Adrenal gland (tissue), 19 donors: ENCODE data around the gene LTA4H. TPM values are rescaled to one million over a fixed set of nuclear protein-coding genes. Genes with fewer than 3 reads are reported as not detected.

Source experiments
- DNase-seq, 7 donors: peaks; one replicate each; pipeline ENCODE4 v3.0.0-alpha.2; 2019 to 2020
- H3K27ac ChIP-seq, 5 donors: fragments of 200-600 bp; sonication (generic) in 4 of 5; 1 replicate in 3 of 5; 2 replicates in 2 of 5; pipeline versions ENCODE4 v1.5.1 to v1.8.0; 2016 to 2020; ENCODE audit warnings: mild to moderate bottlenecking in 1 of 5
- H3K27me3 ChIP-seq: fragments of 200-600 bp; 2 replicates; pipeline ENCODE4 v1.8.0; 2021
- H3K36me3 ChIP-seq, 2 donors: fragments of 200-600 bp; replicated peaks in 1 of 2; 1 replicate in 1 of 2; 2 replicates in 1 of 2; pipeline versions ENCODE4 v1.5.1 to v1.8.0; 2018 to 2022
- H3K4me1 ChIP-seq, 2 donors: fragments of 200-600 bp; replicated peaks in 1 of 2; 1 replicate in 1 of 2; 2 replicates in 1 of 2; pipeline versions ENCODE4 v1.5.1 to v1.8.0; 2018 to 2021
- H3K4me3 ChIP-seq, 4 donors: fragments of 200-600 bp; sonication (generic) in 3 of 4; one replicate each; pipeline ENCODE4 v1.5.1; 2016 to 2018
- H3K9me3 ChIP-seq, 3 donors: fragments of 200-600 bp; sonication (generic) in 1 of 3; replicated peaks in 1 of 3; 1 replicate in 2 of 3; 2 replicates in 1 of 3; pipeline versions ENCODE4 v1.5.1 to v1.8.0; 2016 to 2021
- POLR2A ChIP-seq, 2 donors: fragments of 450-650 bp; IDR thresholded peaks; one replicate each; pipeline ENCODE4 v1.6.1; 2017; ENCODE audit warnings: antibody characterized with exemption in 2 of 2, mild to moderate bottlenecking in 2 of 2, moderate library complexity in 1 of 2
- WGBS, 4 donors: extraction: QIAGEN DNeasy Blood & Tissue Kit in 2 of 4; methylation state at CpG; one replicate each; pipeline versions ENCODE4 v1.1.5 to v1.1.7; 2013 to 2017; 5-methylcytosine and 5-hydroxymethylcytosine counted together
- intact Hi-C, 2 donors: fragments of 100-400 bp; cut with DNase I; formaldehyde crosslinking; loops; one replicate each; pipeline versions ENCODE4 v1.14.1 to v1.15.0; 2022 to 2023
- long read RNA-seq, 10 donors: library from polyadenylated mRNA in 3 of 10; unstranded in 2 of 10; stranded (forward) in 1 of 10; transcript quantifications; one replicate each; pipeline ENCODE4 v2.0.0 and lab custom pipeline, GENCODE V29; 2021 to 2026
- polyA plus RNA-seq, 3 donors: library from polyadenylated mRNA; stranded (reverse); fragments of 200-250 nt in 2 of 3; fragments of 350-450 nt in 1 of 3; fragmentation: Illumina TruSeq in 1 of 3; extraction: RNeasy Lipid Tissue Mini Kit (QIAGEN cat#74804) in 1 of 3; gene quantifications; one replicate each; pipeline ENCODE4 v1.2.3, GENCODE V29; 2013 to 2014
- total RNA-seq, 9 donors: library from RNA; depleted of rRNA in 4 of 9; stranded (reverse); fragments of >200 nt in 4 of 9; fragments of 120-200 nt in 1 of 9; fragmentation: NEBNext Ultra II Directional in 1 of 9; extraction: Animal tissue kit (Norgen Biotek cat#: 25700) in 1 of 9; gene quantifications; one replicate each; pipeline versions ENCODE4 v1.1.0 to v1.2.4, GENCODE V29; 2013 to 2023
- TF ChIP-seq, protein P1 (sequence below), 6 experiments: fragments of 450-650 bp in 4 of 6; fragments of 200-600 bp in 2 of 6; sonication (generic) in 1 of 6; IDR thresholded peaks; 1 replicate in 5 of 6; 2 replicates in 1 of 6; pipeline versions ENCODE4 v1.5.1 to v1.8.0; 2016 to 2021; ENCODE audit warnings: antibody characterized with exemption in 6 of 6, mild to moderate bottlenecking in 2 of 6, moderate library complexity in 1 of 6
- donor health status: healthy with polysubstance abuse.
- donor health status: Bipolar disorder and iron deficiency.
- donor health status: DM: yes; HTN: yes; CAD: no.
- donor health status: DM: no; HTN: no; CAD: no.
- donor health status: DM: no; HTN: no; CAD: no.
- donor health status: DM: yes; HTN: yes; CAD: no.

The LTA4H gene
- total RNA-seq (100 to 1,000 TPM in 5 of 9 donors, 10 to 100 TPM in 4; 73.0 to 164 (median 102) TPM), polyA plus RNA-seq (10 to 100 TPM; 61.8 to 89.8 (median 81.0) TPM)
- long read RNA-seq, donor 1, transcript LTA4H-201 (19 exons, 2,139 nt) = major isoform, 11 of 17 reads
- long read RNA-seq, donor 1, partial matches to known transcripts = 0 of 17 reads
- long read RNA-seq, donor 1, other reads (novel, unspliced or antisense) = 6 of 17 reads
- long read RNA-seq, donor 2, transcript LTA4H-201 (19 exons, 2,139 nt) = major isoform, 12 of 21 reads
- long read RNA-seq, donor 2, partial matches to known transcripts = 0 of 21 reads
- long read RNA-seq, donor 2, other reads (novel, unspliced or antisense) = 9 of 21 reads
- long read RNA-seq, donor 3, transcript LTA4H-201 (19 exons, 2,139 nt) = major isoform, 7 of 24 reads
- long read RNA-seq, donor 3, partial matches to known transcripts = 11 of 24 reads
- long read RNA-seq, donor 3, other reads (novel, unspliced or antisense) = 6 of 24 reads
- long read RNA-seq, donor 4, transcript LTA4H-201 (19 exons, 2,139 nt) = major isoform, 62 of 76 reads
- long read RNA-seq, donor 4, partial matches to known transcripts = 3 of 76 reads
- long read RNA-seq, donor 4, other reads (novel, unspliced or antisense) = 11 of 76 reads
- long read RNA-seq, donor 5, transcript LTA4H-201 (19 exons, 2,139 nt) = major isoform, 145 of 173 reads
- long read RNA-seq, donor 5, partial matches to known transcripts = 6 of 173 reads
- long read RNA-seq, donor 5, other reads (novel, unspliced or antisense) = 22 of 173 reads
- long read RNA-seq, donor 6, transcript LTA4H-201 (19 exons, 2,139 nt) = major isoform, 50 of 63 reads
- long read RNA-seq, donor 6, partial matches to known transcripts = 2 of 63 reads
- long read RNA-seq, donor 6, other reads (novel, unspliced or antisense) = 11 of 63 reads
- long read RNA-seq, donor 7, transcript LTA4H-201 (19 exons, 2,139 nt) = major isoform, 5 of 5 reads
- long read RNA-seq, donor 7, partial matches to known transcripts = 0 of 5 reads
- long read RNA-seq, donor 7, other reads (novel, unspliced or antisense) = 0 of 5 reads
- long read RNA-seq, donor 8, transcript LTA4H-201 (19 exons, 2,139 nt) = major isoform, 24 of 37 reads
- long read RNA-seq, donor 8, partial matches to known transcripts = 0 of 37 reads
- long read RNA-seq, donor 8, other reads (novel, unspliced or antisense) = 13 of 37 reads
- long read RNA-seq, donor 9, transcript LTA4H-201 (19 exons, 2,139 nt) = major isoform, 8 of 24 reads
- long read RNA-seq, donor 9, partial matches to known transcripts = 10 of 24 reads
- long read RNA-seq, donor 9, other reads (novel, unspliced or antisense) = 6 of 24 reads
- long read RNA-seq, donor 10, transcript LTA4H-201 (19 exons, 2,139 nt) = major isoform, 14 of 14 reads
- long read RNA-seq, donor 10, partial matches to known transcripts = 0 of 14 reads
- long read RNA-seq, donor 10, other reads (novel, unspliced or antisense) = 0 of 14 reads

GRCh38 chr12:96035283-96036236 is at the start of gene LTA4H:
Gene LTA4H (minus strand): TSS chr12:96035587. CDS start chr12:96035519, 68 bp downstream.
- Histone ChIP-seq H3K4me1 (peaks cover 21 to 32% of the 10 kb centered on the region in 2 donors), H3K9me3 (no peaks in the 10 kb centered on the region), H3K27ac (peak within 1 kb of the TSS; percentile 54 to 87 (median 75)), H3K36me3 (no peaks in the 10 kb centered on the region), H3K27me3 (no peaks in the 10 kb centered on the region), H3K4me3 (peak within 1 kb of the TSS; percentile 75 to 92 (median 84))
- intact Hi-C loops = no loop called here
- peak; percentile 97 to 99 (median 99) for DNase-seq
- WGBS, 4 donors = 0% methylated on average over 41 to 55 of the region's 55 CpGs
- TF ChIP-seq, protein P1, sequence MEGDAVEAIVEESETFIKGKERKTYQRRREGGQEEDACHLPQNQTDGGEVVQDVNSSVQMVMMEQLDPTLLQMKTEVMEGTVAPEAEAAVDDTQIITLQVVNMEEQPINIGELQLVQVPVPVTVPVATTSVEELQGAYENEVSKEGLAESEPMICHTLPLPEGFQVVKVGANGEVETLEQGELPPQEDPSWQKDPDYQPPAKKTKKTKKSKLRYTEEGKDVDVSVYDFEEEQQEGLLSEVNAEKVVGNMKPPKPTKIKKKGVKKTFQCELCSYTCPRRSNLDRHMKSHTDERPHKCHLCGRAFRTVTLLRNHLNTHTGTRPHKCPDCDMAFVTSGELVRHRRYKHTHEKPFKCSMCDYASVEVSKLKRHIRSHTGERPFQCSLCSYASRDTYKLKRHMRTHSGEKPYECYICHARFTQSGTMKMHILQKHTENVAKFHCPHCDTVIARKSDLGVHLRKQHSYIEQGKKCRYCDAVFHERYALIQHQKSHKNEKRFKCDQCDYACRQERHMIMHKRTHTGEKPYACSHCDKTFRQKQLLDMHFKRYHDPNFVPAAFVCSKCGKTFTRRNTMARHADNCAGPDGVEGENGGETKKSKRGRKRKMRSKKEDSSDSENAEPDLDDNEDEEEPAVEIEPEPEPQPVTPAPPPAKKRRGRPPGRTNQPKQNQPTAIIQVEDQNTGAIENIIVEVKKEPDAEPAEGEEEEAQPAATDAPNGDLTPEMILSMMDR (IDR thresholded peaks at IDR 0.05) = no peak
- TF ChIP-seq POLR2A (IDR thresholded peaks at IDR 0.05) = peak; percentile 89 to 95

- Histone ChIP-seq H3K4me3 (no peak overlapping the region), H3K27ac (no peak overlapping the region), H3K4me1 (no peaks in the 10 kb centered on the region), H3K9me3 (no peaks in the 10 kb centered on the region), H3K27me3 (no peaks in the 10 kb centered on the region), H3K36me3 (no peaks in the 10 kb centered on the region)
- TF ChIP-seq, protein P1 (IDR thresholded peaks at IDR 0.05) = no peak
- TF ChIP-seq POLR2A (IDR thresholded peaks at IDR 0.05) = no peak
- intact Hi-C loops = no loop called here
- WGBS, 4 donors = 71 to 79% (median 76%) methylated on average over 2 of the region's 2 CpGs
- no peak for DNase-seq
These were observed 49.2 kb upstream of the LTA4H start for GRCh38 chr12:96084624-96085023.

- intact Hi-C loops = no loop called here
These were observed 47.8 kb upstream of the LTA4H start for GRCh38 chr12:96083020-96083719.

More at GRCh38 chr12:96083020-96083719, 47.8 kb upstream of the LTA4H start:
- TF ChIP-seq POLR2A (IDR thresholded peaks at IDR 0.05) = no peak
- TF ChIP-seq, protein P1 (IDR thresholded peaks at IDR 0.05) = no peak
- H3K9me3 ChIP-seq = no peaks in the 10 kb centered on the region
- H3K4me1 ChIP-seq = no peaks in the 10 kb centered on the region
- H3K27ac ChIP-seq = no peak overlapping the region
- H3K27me3 ChIP-seq = no peaks in the 10 kb centered on the region
- no peak overlapping the region for H3K4me3 ChIP-seq
- DNase-seq = no peak
- no peaks in the 10 kb centered on the region for H3K36me3 ChIP-seq
- 83 to 92% (median 90%) methylated on average over 9 of the region's 9 CpGs for WGBS, 4 donors
